NK-92 treated with Interleukin-12 subunit alpha and Interleukin-12 subunit beta, amount 100 ng/mL, for 24 hours (cell line): ENCODE measurements around the gene NSD1.
"Not testable (repeated sequence)": the region's sequence is repeated elsewhere in the genome, so short reads cannot be mapped to it uniquely, and the experiment has no call there.

ENCODE experiments used
- DNase-seq: peaks from one replicate; lab custom pipeline; 2025; lab: John Stamatoyannopoulos, UW

Gene NSD1

DNA sequence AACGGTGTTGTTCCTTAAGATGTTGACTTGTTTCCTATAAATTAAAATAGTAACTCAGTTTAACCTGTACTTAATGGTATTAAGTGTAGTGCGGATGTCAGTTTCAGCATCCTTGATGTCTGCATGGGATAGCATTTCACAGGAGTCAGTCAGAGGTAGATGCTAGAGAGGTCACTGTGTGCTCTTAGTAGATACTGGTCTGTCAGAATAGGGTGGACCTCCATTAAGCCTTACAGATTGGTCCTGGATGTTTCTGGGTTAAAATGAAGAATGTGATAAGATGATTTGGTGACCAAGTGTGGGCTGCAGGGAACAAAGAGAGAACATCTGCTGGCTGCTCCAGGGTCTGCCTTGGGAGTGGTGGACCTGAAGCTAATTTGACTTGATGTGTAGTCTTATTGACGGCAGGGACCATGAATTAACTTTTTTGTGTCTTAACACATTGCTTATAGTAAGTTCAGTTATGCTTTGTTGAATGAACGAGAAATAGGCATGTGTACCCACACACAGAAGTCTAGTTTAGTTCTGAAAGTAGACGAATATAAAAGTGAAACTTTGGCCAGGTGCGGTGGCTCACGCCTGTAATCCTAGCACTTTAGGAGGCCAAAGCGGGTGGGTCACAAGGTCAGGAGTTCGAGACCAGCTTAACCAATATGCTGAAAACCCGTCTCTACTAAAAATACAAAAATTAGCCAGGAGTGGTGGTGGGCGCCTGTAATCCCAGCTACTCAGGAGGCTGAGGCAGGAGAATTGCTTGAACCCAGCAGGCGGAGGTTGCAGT, 157.4 kb downstream of the NSD1 start:
- no peak for DNase-seq

DNA sequence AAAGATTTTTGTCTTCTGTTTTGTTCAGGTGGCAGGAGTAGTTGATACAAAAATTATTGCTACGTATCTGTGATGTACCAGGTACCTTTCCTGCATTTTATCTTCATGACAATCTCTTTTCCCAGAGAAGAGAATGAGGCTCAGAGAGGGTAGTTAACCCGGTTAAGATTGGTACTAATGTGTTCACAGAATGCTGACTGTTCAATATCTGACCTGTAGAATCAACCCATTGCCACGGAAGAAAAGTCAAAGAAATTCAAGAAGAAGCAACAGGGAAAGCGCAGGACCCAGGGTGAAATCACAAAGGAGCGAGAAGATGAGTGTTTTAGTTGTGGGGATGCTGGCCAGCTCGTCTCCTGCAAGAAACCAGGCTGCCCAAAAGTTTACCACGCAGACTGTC, 158.2 kb downstream of the NSD1 start:
- no peak for DNase-seq

DNA sequence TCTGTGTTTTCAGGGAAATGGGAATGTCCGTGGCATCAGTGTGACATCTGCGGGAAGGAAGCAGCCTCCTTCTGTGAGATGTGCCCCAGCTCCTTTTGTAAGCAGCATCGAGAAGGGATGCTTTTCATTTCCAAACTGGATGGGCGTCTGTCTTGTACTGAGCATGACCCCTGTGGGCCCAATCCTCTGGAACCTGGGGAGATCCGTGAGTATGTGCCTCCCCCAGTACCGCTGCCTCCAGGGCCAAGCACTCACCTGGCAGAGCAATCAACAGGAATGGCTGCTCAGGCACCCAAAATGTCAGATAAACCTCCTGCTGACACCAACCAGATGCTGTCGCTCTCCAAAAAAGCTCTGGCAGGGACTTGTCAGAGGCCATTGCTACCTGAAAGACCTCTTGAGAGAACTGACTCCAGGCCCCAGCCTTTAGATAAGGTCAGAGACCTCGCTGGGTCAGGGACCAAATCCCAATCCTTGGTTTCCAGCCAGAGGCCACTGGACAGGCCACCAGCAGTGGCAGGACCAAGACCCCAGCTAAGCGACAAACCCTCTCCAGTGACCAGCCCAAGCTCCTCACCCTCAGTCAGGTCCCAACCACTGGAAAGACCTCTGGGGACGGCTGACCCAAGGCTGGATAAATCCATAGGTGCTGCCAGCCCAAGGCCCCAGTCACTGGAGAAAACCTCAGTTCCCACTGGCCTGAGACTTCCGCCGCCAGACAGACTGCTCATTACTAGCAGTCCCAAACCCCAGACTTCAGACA, 160.4 kb downstream of the NSD1 start:
- DNase-seq: no peak

DNA sequence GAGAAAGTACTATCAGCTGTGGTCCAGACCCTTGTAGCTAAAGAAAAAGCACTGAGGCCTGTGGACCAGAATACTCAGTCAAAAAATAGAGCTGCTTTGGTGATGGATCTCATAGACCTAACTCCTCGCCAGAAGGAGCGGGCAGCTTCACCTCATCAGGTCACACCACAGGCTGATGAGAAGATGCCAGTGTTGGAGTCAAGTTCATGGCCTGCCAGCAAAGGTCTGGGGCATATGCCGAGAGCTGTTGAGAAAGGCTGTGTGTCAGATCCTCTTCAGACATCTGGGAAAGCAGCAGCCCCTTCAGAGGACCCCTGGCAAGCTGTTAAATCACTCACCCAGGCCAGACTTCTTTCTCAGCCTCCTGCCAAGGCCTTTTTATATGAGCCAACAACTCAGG, 161.1 kb downstream of the NSD1 start:
- no peak for DNase-seq

DNA sequence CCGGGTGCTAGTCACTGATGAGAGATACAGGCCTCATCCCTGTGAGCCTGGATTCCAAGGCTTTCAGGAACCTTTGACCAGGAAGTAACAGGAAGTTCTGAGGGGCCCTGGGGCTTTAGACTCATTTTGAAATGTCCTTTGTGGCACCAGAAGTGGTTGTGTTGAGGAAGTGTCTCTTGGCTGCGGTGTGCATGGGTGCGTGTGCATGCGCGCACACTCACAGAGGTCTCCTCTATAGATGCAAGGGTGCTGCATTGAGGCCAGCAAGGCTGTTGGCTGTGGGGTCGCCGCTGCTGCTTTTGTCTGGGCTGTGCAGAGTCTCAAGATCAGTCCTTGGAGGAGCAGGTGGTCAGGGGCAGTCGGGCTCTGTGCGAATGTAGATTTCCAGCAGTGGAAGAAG, 162.4 kb downstream of the NSD1 start:
- DNase-seq: no peak

DNA sequence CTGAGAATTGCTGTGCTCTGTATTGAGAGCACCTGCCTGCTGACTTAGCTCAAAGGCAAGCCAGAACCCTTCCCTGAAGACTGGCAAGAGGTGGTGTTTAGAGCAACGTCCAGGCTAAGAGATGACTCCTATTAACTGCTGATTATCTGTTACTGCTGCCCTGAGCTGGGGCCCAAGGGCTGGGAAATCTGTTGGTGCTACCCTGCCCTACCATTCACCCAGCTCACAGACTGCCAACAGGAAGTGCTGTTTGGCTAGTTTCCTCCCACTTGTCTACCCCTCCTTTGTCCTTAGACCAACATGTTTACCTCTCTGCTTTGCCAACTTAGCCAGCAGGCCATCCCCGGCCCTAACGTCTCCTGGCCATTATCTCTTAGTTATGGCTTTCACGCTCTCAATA, 163.0 kb downstream of the NSD1 start:
- DNase-seq: no peak

DNA sequence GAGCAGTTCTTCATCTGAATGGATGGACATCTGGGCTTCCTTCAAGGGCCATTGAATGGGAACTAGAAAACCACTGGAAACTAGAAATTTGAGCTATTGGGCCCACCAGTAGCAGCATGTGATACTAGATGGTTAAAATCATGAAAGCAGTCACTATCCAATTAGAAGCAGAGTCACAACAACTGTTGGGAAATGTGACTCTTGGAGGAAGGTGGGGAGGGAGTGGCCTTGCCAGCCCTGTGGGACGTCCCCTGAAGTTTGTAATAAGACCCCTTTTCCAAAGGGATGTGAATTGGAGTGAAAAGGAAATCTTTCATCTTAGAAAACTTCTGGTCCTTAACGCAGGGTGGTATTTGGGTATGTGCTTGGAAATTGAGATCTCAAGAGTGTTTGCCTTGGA, 164.3 kb downstream of the NSD1 start:
- DNase-seq: no peak

DNA sequence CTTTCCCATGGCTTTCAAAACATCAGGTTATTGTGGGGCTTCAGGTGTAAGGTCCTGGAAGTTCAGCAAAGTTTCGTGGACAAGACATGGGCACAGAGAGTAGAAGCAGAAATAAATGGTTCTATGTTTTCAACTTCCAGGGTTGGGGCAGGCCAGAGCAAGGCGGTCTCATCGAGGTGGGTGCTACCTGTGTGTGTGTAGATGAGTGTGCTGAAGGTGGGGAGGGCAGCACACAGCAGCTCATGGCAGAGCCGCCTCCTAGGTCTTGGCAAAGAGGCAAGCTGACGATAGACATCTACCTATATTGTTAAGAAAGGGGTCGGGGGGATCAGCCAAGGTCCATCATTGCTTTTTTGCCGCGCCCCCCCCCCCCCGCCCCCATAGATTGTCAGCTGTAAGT, 166.1 kb downstream of the NSD1 start:
- no peak for DNase-seq

DNA sequence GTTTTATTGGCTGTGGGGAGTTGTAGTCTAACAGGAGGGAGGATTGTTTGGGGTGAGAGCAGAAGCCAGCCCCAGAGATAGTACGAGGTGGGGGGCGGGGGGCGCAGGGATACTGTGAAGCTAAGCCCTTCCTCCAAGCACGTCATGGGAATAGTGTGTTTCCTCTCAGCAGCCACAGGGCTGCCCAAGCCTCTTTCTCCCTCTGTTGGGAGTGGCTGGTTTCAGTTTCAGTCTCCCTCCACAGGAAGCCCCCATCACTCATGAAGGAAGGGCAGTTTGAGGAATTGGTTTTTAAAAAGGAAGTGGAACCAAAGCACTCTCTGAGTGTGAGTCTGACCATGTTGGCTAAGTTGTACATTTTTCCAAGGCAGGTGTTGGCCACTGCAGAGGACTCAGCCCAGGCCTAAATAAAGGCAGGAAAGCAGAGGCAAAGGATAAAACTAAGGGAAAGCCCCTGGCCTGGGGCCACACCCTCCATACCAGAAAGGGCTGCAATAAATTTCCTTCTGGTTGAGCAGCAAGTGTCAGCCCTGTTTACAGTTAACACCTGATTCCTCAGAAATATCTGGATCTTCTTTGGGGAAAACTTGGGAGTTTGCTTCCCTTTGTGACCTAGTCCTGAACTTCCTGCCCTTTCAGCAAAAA, 166.8 kb downstream of the NSD1 start:
- DNase-seq: peak; percentile 49

DNA sequence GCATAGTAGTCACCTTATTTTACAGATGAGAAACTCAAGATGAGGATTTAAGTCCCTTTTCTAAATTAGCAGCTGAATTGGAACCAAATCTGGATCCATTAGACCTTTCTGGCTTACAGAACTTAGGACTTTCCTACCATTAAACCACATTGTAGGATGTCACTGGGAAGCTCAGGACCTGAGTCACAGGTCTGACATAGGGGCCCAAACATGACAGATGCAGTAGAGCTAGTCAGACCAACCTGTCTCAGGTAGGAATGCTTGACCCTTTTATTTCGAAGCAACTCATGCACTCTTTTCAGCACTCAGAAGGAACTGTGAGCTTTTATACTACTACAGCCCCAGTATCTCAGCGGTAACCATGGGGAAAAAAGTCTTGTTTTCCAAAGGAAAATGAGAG, 167.4 kb downstream of the NSD1 start:
- no peak for DNase-seq

DNA sequence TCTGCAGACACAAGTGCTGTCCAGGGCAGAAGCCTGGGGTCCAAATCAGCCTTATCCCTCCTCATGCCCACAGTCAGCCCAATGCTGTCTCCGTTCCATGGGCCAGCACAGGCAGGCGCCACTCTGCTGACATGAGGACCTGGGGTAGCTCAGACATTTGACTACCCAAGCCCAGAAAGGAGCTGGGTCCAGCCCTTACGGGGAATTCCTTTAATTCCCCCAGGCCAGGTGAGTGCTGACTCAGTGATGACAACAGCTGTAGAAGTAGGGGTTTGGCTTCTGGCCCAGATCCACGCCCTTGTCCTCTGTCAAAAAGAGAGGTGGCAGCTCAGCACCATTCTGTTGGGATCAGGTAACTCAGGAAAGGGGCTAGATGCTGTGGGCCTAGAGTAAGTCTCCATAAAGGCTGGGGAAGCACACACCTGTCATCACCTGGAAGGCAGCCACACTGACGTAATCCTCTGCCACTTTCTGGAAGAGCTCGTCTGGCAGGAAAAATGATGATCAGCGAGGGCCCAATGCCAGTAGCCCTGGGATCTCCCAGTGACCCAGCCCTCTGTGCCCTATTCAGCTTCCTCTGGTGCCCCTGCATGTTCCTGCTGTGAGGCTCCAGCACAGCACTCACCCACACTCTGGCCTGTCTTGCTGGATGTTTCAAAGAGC, 168.1 kb downstream of the NSD1 start:
- no peak for DNase-seq

DNA sequence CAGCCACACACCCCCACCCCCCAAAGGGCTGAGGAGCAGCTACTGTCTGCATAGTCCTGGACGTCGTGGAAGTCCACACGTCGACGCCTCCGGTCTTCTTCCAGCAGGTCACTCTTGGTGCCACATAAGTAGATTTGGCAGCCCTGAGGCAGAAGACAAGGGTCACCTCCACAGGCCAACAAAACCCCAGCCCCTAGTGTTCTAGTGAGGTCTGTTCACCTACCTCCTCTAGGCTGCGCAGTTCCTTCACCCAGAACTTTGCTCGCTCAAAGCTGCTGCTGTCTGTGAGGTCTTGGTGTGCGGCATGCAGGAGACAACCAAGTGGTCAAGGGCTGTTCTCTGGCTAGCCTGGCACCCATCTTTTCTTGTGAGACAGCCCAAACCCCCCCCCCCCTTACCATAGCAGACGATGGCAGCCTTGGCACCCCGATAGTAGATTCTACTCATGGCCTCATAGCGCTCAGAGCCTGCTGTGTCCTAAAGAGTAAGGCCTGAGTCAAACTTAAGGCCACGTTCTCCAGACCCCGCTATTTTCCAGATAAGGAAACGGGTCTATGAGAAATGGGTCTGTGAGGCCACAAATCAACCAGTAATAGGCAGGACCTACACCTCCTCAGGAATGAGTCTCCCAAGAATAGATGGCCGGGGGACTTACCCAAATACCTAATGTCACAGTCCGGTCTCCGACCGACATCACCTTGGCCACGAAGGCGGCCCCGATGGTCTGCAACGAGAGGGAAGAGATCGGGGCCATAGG, 169.0 kb downstream of the NSD1 start:
- no peak for DNase-seq

DNA sequence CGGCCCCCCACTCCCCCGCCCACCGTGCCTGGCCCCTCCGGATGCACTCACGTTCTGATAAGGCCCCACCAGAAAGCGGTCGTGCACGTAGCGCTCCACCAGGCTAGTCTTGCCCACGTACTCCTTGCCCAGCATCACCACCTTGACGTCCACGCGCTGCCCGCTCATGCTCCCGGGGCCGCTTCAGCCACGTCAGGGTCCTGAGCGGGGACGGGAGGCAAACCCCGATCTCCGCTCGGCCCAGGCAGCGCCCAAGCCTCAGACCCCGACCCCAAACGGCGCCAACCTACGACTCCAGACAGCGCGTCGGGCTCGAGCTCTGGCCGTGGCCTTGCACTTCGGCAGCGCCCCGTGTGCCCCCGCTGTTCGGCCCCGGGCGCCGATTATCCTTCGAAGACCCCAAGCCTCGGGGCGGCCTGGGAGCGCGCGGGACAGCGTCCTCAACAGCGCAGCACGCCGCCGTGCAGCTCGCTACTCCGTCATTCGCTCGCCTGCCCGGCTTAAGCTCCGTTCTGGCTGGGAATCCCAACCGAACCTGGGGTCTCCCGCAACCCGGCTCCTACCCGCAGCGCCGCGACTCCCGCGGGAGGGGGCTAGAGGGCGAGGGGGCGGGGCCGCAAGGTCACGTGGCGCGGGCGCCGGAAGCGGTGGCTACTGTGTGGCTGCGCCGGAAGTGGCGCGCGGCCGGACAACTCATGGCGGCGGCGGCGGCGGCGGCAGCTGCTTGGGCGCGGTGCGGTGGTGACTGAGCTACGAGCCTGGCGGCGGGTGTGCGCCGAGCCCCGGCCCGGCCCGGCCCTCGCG, 169.8 kb downstream of the NSD1 start, which contains the start of the genes PRELID1 and RAB24:
Gene PRELID1 (plus strand): TSS at position 679 of the 804 bp plus-strand sequence. CDS start 187 bp downstream, outside the sequence.
Gene RAB24 (minus strand): TSS at position 599 of the 804 bp plus-strand sequence. CDS start 431 bp downstream, at position 168.
- DNase-seq: peak; percentile 84

DNA sequence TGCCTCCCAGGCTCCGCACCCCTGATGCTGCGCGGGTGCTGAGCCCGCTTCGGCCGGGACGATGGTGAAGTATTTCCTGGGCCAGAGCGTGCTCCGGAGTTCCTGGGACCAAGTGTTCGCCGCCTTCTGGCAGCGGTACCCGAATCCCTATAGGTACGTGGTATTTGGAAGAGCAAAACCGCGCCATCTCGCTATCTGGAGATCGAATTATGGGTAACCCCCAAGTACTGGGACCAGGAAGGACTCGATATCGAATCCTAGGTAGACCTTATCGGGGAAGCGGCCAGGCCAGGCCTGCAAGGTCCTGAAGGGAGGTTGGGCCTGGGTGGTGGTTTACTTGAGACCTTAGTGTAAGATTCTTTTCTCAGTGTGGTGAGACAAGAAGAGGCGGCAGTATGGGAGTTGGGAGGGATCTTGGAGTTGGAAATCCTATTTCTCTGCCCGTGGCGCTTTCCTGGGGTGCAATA, 170.4 kb downstream of the NSD1 start:
- DNase-seq: no peak

DNA sequence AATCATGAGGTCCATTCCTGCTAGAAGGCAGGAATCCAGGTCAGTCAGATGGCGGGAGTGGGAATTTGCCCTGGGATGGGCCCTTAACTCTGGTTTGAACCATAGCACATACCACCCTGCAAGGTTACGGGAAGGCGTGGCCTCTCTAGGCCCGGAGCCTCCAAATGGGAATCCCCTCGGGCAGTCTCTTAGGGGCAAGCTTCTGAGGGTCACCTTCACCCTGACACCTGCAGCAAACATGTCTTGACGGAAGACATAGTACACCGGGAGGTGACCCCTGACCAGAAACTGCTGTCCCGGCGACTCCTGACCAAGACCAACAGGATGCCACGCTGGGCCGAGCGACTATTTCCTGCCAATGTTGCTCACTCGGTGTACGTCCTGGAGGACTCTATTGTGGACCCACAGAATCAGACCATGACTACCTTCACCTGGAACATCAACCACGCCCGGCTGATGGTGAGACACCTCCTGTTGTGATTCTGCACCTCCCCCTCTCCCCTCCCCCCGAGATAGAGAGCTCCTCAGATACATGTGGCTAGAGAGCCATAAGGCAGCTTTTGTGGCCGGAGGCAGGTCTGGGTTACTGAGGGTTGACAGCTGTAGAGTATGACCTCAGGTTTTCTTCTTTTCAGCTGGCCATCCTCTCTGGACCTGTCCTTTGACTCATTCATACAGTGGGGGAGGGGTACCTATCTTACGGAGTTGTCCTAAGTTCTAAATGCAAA, 171.0 kb downstream of the NSD1 start:
- DNase-seq: no peak

DNA sequence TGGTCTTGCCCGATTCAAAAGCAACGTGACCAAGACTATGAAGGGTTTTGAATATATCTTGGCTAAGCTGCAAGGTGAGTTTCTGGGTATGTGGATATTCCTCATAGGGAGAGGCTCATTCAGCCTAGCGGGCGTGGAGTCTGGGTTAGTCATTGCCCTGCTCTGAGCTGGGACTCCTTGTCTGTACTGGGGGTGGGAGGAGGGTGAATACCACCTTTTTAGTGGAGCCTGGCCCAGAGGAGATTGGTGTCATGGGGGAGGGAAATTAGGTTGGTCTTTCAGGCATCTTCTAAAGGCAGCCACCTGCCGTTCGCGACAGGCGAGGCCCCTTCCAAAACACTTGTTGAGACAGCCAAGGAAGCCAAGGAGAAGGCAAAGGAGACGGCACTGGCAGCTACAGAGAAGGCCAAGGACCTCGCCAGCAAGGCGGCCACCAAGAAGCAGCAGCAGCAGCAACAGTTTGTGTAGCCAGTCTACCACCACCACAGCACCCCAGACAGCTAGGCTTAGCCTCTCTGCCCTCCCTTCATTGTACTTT, 172.6 kb downstream of the NSD1 start:
- not testable (repeated sequence) for DNase-seq

DNA sequence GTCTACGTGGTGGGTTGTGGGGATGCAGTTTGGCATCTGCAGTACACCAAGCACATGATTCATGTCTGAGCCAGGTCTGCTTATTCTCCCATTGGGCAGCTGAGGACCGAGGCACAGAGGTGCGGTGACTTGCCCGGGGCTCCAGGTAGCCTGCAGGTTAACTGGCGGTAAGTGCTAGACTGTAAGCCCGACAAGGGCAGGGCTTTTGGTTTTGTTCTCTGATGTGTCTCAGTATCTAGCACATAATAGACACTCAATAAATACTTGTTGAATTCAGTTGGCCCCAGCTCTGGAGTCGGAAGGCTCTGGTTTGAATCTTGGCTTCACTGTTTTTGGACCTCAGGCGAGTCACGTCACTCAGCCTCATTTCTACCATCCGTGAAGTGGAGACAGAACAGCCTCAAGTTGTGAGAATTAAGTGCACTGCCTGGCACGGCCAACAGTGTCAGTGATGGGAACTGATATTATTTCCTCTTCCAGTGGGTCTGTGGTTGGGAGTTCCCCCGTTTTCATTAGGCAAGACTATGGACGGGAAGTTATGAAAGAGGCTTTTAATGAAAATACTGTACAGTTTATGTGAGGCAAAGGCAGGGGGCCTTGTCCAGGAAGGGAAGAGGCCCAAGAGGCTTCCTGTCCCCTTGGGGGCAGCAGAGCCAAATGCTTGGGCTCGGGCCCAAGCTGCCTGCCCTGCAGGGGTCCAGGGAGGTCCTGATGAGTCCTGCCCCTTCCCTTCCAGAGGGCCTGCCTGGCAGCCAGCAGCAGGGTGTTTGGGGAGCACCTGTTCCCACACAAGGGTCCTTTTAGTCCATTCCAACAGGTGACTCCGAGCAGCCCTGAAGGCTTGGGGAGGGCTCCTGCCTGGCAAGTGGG, 173.3 kb downstream of the NSD1 start:
- DNase-seq: no peak

DNA sequence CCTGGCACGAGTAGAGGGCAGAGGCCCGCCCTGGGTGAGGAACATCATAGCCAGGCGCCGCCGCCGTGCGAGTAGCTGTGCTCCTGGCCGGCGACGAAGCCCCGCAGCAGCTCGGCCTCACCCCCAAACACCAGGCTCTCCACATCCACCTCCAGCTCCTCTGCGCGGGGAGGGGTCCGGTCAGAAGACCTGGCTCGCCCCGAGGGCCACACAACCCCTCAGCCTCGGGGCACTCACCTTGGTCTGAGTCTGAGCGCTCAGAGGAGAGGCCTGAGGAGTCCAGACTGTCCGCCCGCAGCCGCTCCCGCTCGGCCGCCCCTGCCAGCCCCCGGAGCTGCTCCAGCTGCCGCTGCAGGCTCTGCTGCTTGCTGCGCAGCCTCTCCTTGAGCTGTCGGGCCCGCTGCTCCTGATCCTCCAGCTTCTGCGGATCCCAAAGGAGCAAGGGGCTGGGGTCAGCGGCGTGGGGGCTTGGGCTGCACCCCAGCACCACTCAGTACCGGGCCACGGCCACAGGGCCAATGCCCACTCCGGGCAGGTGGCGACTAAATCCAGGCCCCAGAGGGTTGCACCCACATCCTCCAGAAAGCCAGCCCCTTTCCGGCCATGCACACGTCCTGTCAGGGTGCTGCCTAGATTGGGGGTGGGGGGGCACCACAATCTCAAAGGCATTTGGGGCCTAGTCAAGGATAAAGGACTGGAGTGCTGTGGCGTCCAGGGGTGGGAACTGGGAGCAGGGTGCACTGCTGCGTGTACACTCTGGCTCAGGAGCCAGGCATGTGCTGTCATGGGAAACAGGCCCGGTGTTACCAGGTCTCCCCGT, 174.2 kb downstream of the NSD1 start:
- no peak for DNase-seq
